ENCODE data around the gene TMEM183A.

Gene TMEM183A

DNA sequence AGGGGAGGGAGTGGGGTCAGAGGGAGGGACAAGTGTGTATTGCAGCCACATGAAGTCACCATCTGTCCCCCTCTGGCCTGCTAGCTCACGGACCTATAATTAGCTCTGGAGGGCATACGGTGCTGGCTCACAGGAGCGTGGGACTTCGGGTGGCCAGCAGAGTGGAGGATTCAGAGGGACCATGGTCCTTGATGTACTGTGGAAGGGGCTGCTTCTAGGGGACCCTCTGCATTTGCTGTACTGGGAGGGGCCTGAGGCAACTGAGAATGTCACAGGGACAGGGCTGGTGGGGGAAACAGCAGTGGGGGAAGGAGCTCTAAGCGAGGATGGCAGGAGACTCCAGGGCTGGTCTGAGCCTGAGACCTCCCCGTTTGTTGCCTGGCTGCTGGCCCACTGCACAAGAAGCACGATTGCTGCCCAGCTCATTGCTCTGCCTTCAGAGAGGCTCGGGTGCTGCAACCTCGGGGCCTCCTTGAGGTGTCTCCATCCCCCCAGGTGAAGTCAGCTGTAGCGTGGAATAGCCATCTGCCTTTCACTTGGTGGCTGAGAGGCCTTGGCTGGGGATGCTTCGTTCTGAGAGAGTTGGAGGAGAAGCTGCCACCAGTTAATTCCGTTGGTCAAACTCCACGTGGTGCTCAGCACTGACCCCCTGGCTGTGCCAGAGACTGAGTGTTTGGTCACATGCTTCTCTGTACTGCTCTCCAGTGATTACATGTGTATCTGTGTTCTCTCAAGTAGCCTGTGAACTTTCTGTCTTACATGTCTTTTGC lies 21.8 kb downstream of the TMEM183A start:
- no peaks in the 10 kb centered on the region for H3K9me3 ChIP-seq (ENCODE audit: insufficient read depth, low read length)
- H3K36me3 ChIP-seq (ENCODE audit: low read length) = no peaks in the 10 kb centered on the region
- no peaks in the 10 kb centered on the region for H3K79me2 ChIP-seq (ENCODE audit: insufficient read depth, low read length)
- no peaks in the 10 kb centered on the region for H3K27me3 ChIP-seq (ENCODE audit: low read length)
- H3K9ac ChIP-seq (ENCODE audit: low read length) = no peak overlapping the region
- no peaks in the 10 kb centered on the region for H3K9me2 ChIP-seq (replicated peaks; ENCODE audit: insufficient read depth, low read length)
- no peak overlapping the region for H3K4me3 ChIP-seq (ENCODE audit: insufficient read depth, low read length, poor library complexity, severe bottlenecking)
- TF ChIP-seq, protein P1, sequence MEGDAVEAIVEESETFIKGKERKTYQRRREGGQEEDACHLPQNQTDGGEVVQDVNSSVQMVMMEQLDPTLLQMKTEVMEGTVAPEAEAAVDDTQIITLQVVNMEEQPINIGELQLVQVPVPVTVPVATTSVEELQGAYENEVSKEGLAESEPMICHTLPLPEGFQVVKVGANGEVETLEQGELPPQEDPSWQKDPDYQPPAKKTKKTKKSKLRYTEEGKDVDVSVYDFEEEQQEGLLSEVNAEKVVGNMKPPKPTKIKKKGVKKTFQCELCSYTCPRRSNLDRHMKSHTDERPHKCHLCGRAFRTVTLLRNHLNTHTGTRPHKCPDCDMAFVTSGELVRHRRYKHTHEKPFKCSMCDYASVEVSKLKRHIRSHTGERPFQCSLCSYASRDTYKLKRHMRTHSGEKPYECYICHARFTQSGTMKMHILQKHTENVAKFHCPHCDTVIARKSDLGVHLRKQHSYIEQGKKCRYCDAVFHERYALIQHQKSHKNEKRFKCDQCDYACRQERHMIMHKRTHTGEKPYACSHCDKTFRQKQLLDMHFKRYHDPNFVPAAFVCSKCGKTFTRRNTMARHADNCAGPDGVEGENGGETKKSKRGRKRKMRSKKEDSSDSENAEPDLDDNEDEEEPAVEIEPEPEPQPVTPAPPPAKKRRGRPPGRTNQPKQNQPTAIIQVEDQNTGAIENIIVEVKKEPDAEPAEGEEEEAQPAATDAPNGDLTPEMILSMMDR (IDR thresholded peaks at IDR 0.05; ENCODE audit: insufficient read depth, low read length, poor library complexity, severe bottlenecking) = no peak
- no peak for TF ChIP-seq EZH2phosphoT487 (conservative IDR thresholded peaks at IDR 0.05; ENCODE audit: low read length)
- no peaks in the 10 kb centered on the region for H4K20me1 ChIP-seq (ENCODE audit: low read depth, low read length)
- H3K4me2 ChIP-seq (ENCODE audit: low read depth, low read length, poor library complexity, severe bottlenecking) = no peak overlapping the region
- H3K27ac ChIP-seq (ENCODE audit: low read depth, low read length) = no peak overlapping the region
- no peak overlapping the region for H2AFZ ChIP-seq (ENCODE audit: low read depth, low read length, severe bottlenecking)
- H3F3A ChIP-seq (ENCODE audit: insufficient read depth) = peaks cover 15% of the 10 kb centered on the region; the same call in 1 of the 2 replicates

DNA sequence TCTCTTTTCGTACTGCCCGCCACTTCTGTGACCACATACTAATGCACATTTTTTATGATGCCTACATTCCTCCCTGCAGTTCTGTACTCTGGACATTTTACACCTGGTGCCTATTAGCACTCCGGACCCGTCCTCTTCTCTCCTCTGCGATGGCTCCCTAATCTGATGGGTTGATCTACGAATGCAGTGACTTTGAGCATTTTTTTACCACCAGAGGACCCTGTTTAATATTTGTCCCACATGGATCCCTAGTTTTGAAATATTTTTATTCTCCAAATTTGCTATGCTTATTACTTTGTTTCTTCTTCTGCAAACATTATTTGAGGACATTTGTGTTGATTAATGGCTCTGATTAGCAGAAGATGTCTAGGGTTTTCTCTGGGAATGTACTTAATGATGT lies 24.3 kb downstream of the TMEM183A start:
- H3K27ac ChIP-seq (ENCODE audit: low read depth, low read length) = no peak overlapping the region
- no peak overlapping the region for H2AFZ ChIP-seq (ENCODE audit: low read depth, low read length, severe bottlenecking)
- H3K4me2 ChIP-seq (ENCODE audit: low read depth, low read length, poor library complexity, severe bottlenecking) = no peak overlapping the region
- H3K9me3 ChIP-seq (ENCODE audit: insufficient read depth, low read length) = no peaks in the 10 kb centered on the region
- no peaks in the 10 kb centered on the region for H4K20me1 ChIP-seq (ENCODE audit: low read depth, low read length)
- TF ChIP-seq EZH2phosphoT487 (conservative IDR thresholded peaks at IDR 0.05; ENCODE audit: low read length) = no peak
- TF ChIP-seq, protein P1 (IDR thresholded peaks at IDR 0.05; ENCODE audit: insufficient read depth, low read length, poor library complexity, severe bottlenecking) = no peak
- H3K9ac ChIP-seq (ENCODE audit: low read length) = no peak overlapping the region
- H3K4me3 ChIP-seq (ENCODE audit: insufficient read depth, low read length, poor library complexity, severe bottlenecking) = no peak overlapping the region
- H3F3A ChIP-seq (ENCODE audit: insufficient read depth) = no peaks in the 10 kb centered on the region
- no peaks in the 10 kb centered on the region for H3K27me3 ChIP-seq (ENCODE audit: low read length)
- no peaks in the 10 kb centered on the region for H3K79me2 ChIP-seq (ENCODE audit: insufficient read depth, low read length)
- no peaks in the 10 kb centered on the region for H3K9me2 ChIP-seq (replicated peaks; ENCODE audit: insufficient read depth, low read length)
- no peaks in the 10 kb centered on the region for H3K36me3 ChIP-seq (ENCODE audit: low read length)

DNA sequence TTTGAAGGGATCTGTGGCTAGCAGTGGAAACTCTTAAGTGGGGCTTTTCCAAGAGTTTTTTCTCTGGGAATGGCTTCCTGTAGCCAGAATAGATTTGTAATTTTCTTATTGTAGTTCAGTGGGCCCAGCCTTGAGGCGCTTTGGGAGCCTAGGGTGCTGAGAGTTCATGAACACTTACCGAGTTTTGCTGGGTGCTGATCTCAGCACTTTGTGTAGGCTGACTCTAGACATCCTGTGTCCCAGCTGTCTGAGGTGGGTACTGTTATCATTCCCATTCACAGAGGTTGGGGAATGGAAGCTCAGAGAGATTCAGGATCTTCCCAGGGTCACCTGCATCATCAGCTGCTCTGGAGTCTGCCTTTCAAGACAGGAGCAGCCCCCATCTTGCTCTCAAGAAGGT lies 26.1 kb downstream of the TMEM183A start:
- H3K9me2 ChIP-seq (replicated peaks; ENCODE audit: insufficient read depth, low read length) = no peaks in the 10 kb centered on the region
- no peak overlapping the region for H3K9ac ChIP-seq (ENCODE audit: low read length)
- no peaks in the 10 kb centered on the region for H3K27me3 ChIP-seq (ENCODE audit: low read length)
- no peak overlapping the region for H2AFZ ChIP-seq (ENCODE audit: low read depth, low read length, severe bottlenecking)
- no peaks in the 10 kb centered on the region for H3K79me2 ChIP-seq (ENCODE audit: insufficient read depth, low read length)
- no peaks in the 10 kb centered on the region for H3F3A ChIP-seq (ENCODE audit: insufficient read depth)
- no peak overlapping the region for H3K4me3 ChIP-seq (ENCODE audit: insufficient read depth, low read length, poor library complexity, severe bottlenecking)
- H4K20me1 ChIP-seq (ENCODE audit: low read depth, low read length) = no peaks in the 10 kb centered on the region
- TF ChIP-seq, protein P1 (IDR thresholded peaks at IDR 0.05; ENCODE audit: insufficient read depth, low read length, poor library complexity, severe bottlenecking) = no peak
- no peak for TF ChIP-seq EZH2phosphoT487 (conservative IDR thresholded peaks at IDR 0.05; ENCODE audit: low read length)
- H3K4me2 ChIP-seq (ENCODE audit: low read depth, low read length, poor library complexity, severe bottlenecking) = no peak overlapping the region
- H3K9me3 ChIP-seq (ENCODE audit: insufficient read depth, low read length) = no peaks in the 10 kb centered on the region
- no peak overlapping the region for H3K27ac ChIP-seq (ENCODE audit: low read depth, low read length)
- no peaks in the 10 kb centered on the region for H3K36me3 ChIP-seq (ENCODE audit: low read length)
